Neural progenitor cell (in vitro differentiated cells): Measurements from ENCODE around the gene SPATA6L. TPM values are rescaled to one million over a fixed set of nuclear protein-coding genes. Genes with fewer than 3 reads are reported as not detected.

Source experiments
- DNase-seq: peaks from one replicate; pipeline ENCODE4 v3.0.0-alpha.2; 2016; ENCODE audit warnings: low spot score
- H2AFZ ChIP-seq: fragments of 200-600 bp; sonication (generic); replicated peaks from 2 replicates; pipeline ENCODE4 v1.6.1; 2016; ENCODE audit warnings: antibody characterized with exemption
- H3F3A ChIP-seq: fragments of 200-600 bp; sonication (generic); 2 replicates; pipeline ENCODE4 v1.6.1; 2016; ENCODE audit warnings: antibody characterized with exemption, low read depth
- H3K27ac ChIP-seq: fragments of 200-600 bp; sonication (generic); 2 replicates; pipeline ENCODE4 v1.5.1; 2016; ENCODE audit warnings: mild to moderate bottlenecking
- H3K27me3 ChIP-seq: fragments of 200-600 bp; sonication (generic); 2 replicates; pipeline ENCODE4 v1.6.1; 2016; ENCODE audit warnings: mild to moderate bottlenecking, moderate library complexity
- H3K36me3 ChIP-seq: fragments of 200-600 bp; sonication (generic); 2 replicates; pipeline ENCODE4 v1.5.1; 2016
- H3K4me1 ChIP-seq: fragments of 200-600 bp; sonication (generic); 2 replicates; pipeline ENCODE4 v1.6.1; 2016; ENCODE audit warnings: mixed run types
- H3K4me2 ChIP-seq: fragments of 200-600 bp; sonication (generic); 2 replicates; pipeline ENCODE4 v1.6.1; 2016
- H3K4me3 ChIP-seq: fragments of 200-600 bp; sonication (generic); 2 replicates; pipeline ENCODE4 v1.5.1; 2016
- H3K79me2 ChIP-seq: fragments of 200-600 bp; sonication (generic); 2 replicates; pipeline ENCODE4 v1.6.1; 2016; ENCODE audit warnings: low read depth
- H3K9ac ChIP-seq: fragments of 200-600 bp; sonication (generic); 2 replicates; pipeline ENCODE4 v1.6.1; 2016
- H3K9me3 ChIP-seq: fragments of 200-600 bp; sonication (generic); 2 replicates; pipeline ENCODE4 v1.5.1; 2016; ENCODE audit warnings: low read depth
- H4K20me1 ChIP-seq: fragments of 200-600 bp; sonication (generic); 2 replicates; pipeline ENCODE4 v1.6.1; 2016; ENCODE audit warnings: low read depth
- H3K27ac Mint-ChIP-seq: 3 replicates; pipeline ENCODE4 v1.8.0; 2021; ENCODE audit warnings: mixed read lengths
- H3K27me3 Mint-ChIP-seq: 2 replicates; pipeline ENCODE4 v1.8.0; 2022; ENCODE audit warnings: low read depth, mild to moderate bottlenecking, inconsistent platforms, moderate library complexity, mixed read lengths; ENCODE audit not compliant: insufficient read depth
- H3K36me3 Mint-ChIP-seq: 3 replicates; pipeline ENCODE4 v1.8.0; 2021; ENCODE audit warnings: mixed read lengths
- H3K4me1 Mint-ChIP-seq: 3 replicates; pipeline ENCODE4 v1.8.0; 2021; ENCODE audit warnings: mixed read lengths
- H3K4me3 Mint-ChIP-seq: 3 replicates; pipeline ENCODE4 v1.8.0; 2021; ENCODE audit warnings: mild to moderate bottlenecking, moderate library complexity, mixed read lengths
- H3K9me3 Mint-ChIP-seq: 3 replicates; pipeline ENCODE4 v1.8.0; 2020; ENCODE audit warnings: mixed read lengths
- CTCF ChIP-seq: fragments of 200-600 bp; sonication (generic); IDR thresholded peaks from 2 replicates; pipeline ENCODE4 v1.5.1; 2017; ENCODE audit warnings: antibody characterized with exemption, mild to moderate bottlenecking
- EZH2 ChIP-seq: fragments of 200-600 bp; sonication (generic); IDR thresholded peaks from 2 replicates; pipeline ENCODE4 v1.6.1; 2017; ENCODE audit warnings: antibody characterized with exemption, mild to moderate bottlenecking, moderate library complexity
- EZH2phosphoT487 ChIP-seq: fragments of 200-600 bp; sonication (generic); IDR thresholded peaks from 2 replicates; pipeline ENCODE4 v1.6.1; 2017; ENCODE audit warnings: antibody characterized with exemption
- total RNA-seq: library from RNA; depleted of rRNA; stranded (reverse); fragments of >200 nt; gene quantifications from 2 replicates; pipeline ENCODE4 v1.2.3, GENCODE V29; 2015; ENCODE audit warnings: low replicate concordance

SPATA6L gene
- total RNA-seq, 1 donor from 2014 or later = 0.99 TPM

- Mint-ChIP-seq H3K27ac (no peak overlapping the region), H3K36me3 (no peaks in the 10 kb centered on the region), H3K27me3 (no peaks in the 10 kb centered on the region), H3K9me3 (no peaks in the 10 kb centered on the region), H3K4me3 (no peak overlapping the region), H3K4me1 (no peaks in the 10 kb centered on the region)
- Histone ChIP-seq H3K79me2 (no peaks in the 10 kb centered on the region), H3K4me2 (no peak overlapping the region), H3K4me3 (no peak overlapping the region), H3K9me3 (peaks cover 4% of the 10 kb centered on the region), H3K4me1 (no peaks in the 10 kb centered on the region), H3K27me3 (peaks cover 13% of the 10 kb centered on the region), H3F3A (no peaks in the 10 kb centered on the region), H3K27ac (no peak overlapping the region), H3K36me3 (no peaks in the 10 kb centered on the region), H2AFZ (no peak overlapping the region), H4K20me1 (no peaks in the 10 kb centered on the region), H3K9ac (no peak overlapping the region)
- DNase-seq = no peak
- no peak for TF ChIP-seq EZH2phosphoT487
- no peak for TF ChIP-seq EZH2
- no peak for TF ChIP-seq CTCF
Observed at GRCh38 chr9:4671737-4672136, 5.5 kb upstream of the SPATA6L start.

- H3K9ac ChIP-seq = no peak overlapping the region
- no peaks in the 10 kb centered on the region for H3K79me2 ChIP-seq
- H3K4me3 Mint-ChIP-seq = no peak overlapping the region
- peaks cover 4% of the 10 kb centered on the region for H3K9me3 ChIP-seq
- no peak overlapping the region for H3K4me3 ChIP-seq
- H3K36me3 ChIP-seq = no peaks in the 10 kb centered on the region
- no peak for DNase-seq
- peaks cover 2% of the 10 kb centered on the region for H3F3A ChIP-seq
- no peaks in the 10 kb centered on the region for H3K36me3 Mint-ChIP-seq
- no peak overlapping the region for H2AFZ ChIP-seq
- no peaks in the 10 kb centered on the region for H3K4me1 ChIP-seq
- no peaks in the 10 kb centered on the region for H3K9me3 Mint-ChIP-seq
- H3K27ac ChIP-seq = no peak overlapping the region
- no peak for TF ChIP-seq EZH2
- TF ChIP-seq CTCF = no peak
- no peak for TF ChIP-seq EZH2phosphoT487
- H3K4me1 Mint-ChIP-seq = peaks cover 7% of the 10 kb centered on the region
- H3K27me3 Mint-ChIP-seq = no peaks in the 10 kb centered on the region
- H3K27me3 ChIP-seq = peaks cover 24% of the 10 kb centered on the region
- no peak overlapping the region for H3K4me2 ChIP-seq
- H4K20me1 ChIP-seq = no peaks in the 10 kb centered on the region
- H3K27ac Mint-ChIP-seq = no peak overlapping the region
Observed at GRCh38 chr9:4670591-4670990, 4.3 kb upstream of the SPATA6L start.

DNA sequence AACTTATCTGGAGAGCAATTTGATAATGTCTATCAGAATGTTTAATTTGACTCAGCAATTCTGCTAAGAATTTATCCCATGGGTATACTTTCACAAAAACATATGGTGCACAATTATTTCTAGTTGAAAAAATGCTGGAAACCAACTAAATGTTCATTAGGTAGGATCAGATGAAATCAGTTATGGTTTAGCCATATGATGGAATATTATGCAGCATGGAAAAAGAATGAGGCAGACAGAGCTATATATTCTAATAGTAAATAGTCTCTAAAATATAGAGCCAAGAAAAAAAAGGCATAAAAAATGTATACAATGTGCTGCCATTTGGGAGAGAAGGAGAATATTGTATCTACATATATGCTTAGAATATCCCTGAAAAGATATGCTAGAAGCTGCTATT, 3.6 kb upstream of the SPATA6L start:
- Mint-ChIP-seq H3K36me3 (no peaks in the 10 kb centered on the region), H3K4me3 (no peak overlapping the region), H3K27me3 (no peaks in the 10 kb centered on the region), H3K4me1 (peaks cover 11% of the 10 kb centered on the region), H3K27ac (no peak overlapping the region), H3K9me3 (no peaks in the 10 kb centered on the region)
- no peaks in the 10 kb centered on the region for H3K36me3 ChIP-seq
- H3K9ac ChIP-seq = no peak overlapping the region
- DNase-seq = no peak
- H2AFZ ChIP-seq = no peak overlapping the region
- peaks cover 25% of the 10 kb centered on the region for H3K27me3 ChIP-seq
- H3F3A ChIP-seq = peaks cover 9% of the 10 kb centered on the region
- H3K4me1 ChIP-seq = no peaks in the 10 kb centered on the region
- H3K27ac ChIP-seq = no peak overlapping the region
- no peaks in the 10 kb centered on the region for H4K20me1 ChIP-seq
- H3K4me3 ChIP-seq = no peak overlapping the region
- H3K4me2 ChIP-seq = no peak overlapping the region
- TF ChIP-seq CTCF = no peak
- no peak for TF ChIP-seq EZH2phosphoT487
- no peak for TF ChIP-seq EZH2
- H3K79me2 ChIP-seq = no peaks in the 10 kb centered on the region
- H3K9me3 ChIP-seq = peaks cover 4% of the 10 kb centered on the region
